IPS-15b (cell line): ENCODE measurements around the gene MEIS2.

ENCODE experiments used
- H3K27me3 ChIP-seq: one replicate; pipeline ENCODE4 v1.6.1; 2013; ENCODE audit warnings: low read length; ENCODE audit not compliant: control insufficient read depth, insufficient read depth
- H3K36me3 ChIP-seq: one replicate; pipeline ENCODE4 v1.6.1; 2013; ENCODE audit warnings: low read length; ENCODE audit not compliant: control insufficient read depth, insufficient read depth
- H3K4me1 ChIP-seq: one replicate; pipeline ENCODE4 v1.6.1; 2013; ENCODE audit warnings: mild to moderate bottlenecking, low read length; ENCODE audit not compliant: control insufficient read depth, insufficient read depth
- H3K4me3 ChIP-seq: one replicate; pipeline ENCODE4 v1.5.1; 2013; ENCODE audit warnings: low read depth, low read length
- H3K9ac ChIP-seq: one replicate; pipeline ENCODE4 v1.6.1; 2013; ENCODE audit warnings: low read depth, mild to moderate bottlenecking, low read length
- H3K9me3 ChIP-seq: one replicate; pipeline ENCODE4 v1.6.1; 2013; ENCODE audit warnings: mild to moderate bottlenecking, low read length; ENCODE audit not compliant: control insufficient read depth, insufficient read depth

The MEIS2 gene

DNA sequence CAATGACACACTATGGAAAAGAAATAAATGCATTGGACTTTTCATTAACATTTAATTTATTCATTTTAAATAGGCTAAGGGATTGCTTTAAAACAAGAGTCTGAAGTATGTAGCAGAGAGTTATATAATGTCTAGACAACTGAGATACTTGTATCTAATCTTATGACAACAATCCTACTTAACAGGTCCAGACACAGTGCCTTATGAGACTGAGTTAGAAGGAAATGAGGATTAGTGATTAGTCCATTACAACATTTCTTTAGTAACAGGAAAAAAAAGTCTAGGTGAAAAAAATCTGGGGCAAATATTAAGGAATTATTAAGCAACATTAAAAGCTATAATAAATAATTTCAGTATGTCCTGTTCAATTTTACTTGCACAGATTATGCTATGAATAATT lies 140.6 kb downstream of the MEIS2 start:
- H3K36me3 ChIP-seq, result no peaks in the 10 kb centered on the region
- no peaks in the 10 kb centered on the region for H3K4me1 ChIP-seq
- no peak overlapping the region for H3K4me3 ChIP-seq

DNA sequence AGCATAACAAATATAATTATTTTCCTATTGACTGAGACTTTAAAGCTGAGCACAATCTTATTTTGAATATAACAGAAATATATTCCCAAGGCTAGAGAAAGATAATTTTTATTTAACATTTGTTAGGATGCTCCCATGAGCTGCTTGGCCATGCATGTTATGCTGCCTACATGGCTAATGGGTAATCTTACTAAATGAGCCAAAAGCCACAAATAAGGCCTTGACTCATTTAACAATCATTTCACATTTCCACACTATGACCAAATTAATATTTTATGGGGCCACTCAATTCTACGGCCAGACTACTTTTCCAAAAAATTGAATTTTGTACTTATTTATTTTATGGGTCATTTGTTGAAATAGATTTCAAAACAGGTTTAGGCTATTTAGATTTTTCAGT lies 141.7 kb downstream of the MEIS2 start:
- Histone ChIP-seq H3K36me3 (no peaks in the 10 kb centered on the region), H3K27me3 (no peaks in the 10 kb centered on the region), H3K9ac (no peak overlapping the region), H3K4me3 (no peak overlapping the region), H3K9me3 (no peaks in the 10 kb centered on the region), H3K4me1 (no peaks in the 10 kb centered on the region)

More for the DNA sequence above, 140.6 kb downstream of the MEIS2 start:
- H3K9me3 ChIP-seq, result no peaks in the 10 kb centered on the region
- no peak overlapping the region for H3K9ac ChIP-seq
- H3K27me3 ChIP-seq, result no peaks in the 10 kb centered on the region

DNA sequence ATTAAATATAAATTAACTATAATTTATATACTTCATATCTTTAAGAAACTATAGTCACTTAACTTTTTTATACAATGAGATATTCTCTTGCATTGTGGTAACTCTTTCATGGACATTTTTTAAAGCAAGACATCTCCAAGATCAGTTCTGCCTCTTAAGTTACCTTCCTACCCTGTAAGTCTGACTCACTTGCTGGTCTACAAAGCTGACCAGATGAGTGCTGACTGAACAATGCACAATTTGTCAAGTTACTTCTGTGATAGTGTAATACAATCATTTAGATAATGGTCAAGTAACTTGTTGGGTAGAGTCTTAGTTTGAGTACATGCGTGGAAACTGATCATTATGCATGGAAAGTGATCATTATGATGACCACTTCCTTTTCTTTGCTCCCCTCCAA lies 145.9 kb downstream of the MEIS2 start:
- Histone ChIP-seq H3K9ac (no peak overlapping the region), H3K9me3 (no peaks in the 10 kb centered on the region), H3K27me3 (no peaks in the 10 kb centered on the region), H3K36me3 (no peaks in the 10 kb centered on the region), H3K4me3 (no peak overlapping the region), H3K4me1 (no peaks in the 10 kb centered on the region)

DNA sequence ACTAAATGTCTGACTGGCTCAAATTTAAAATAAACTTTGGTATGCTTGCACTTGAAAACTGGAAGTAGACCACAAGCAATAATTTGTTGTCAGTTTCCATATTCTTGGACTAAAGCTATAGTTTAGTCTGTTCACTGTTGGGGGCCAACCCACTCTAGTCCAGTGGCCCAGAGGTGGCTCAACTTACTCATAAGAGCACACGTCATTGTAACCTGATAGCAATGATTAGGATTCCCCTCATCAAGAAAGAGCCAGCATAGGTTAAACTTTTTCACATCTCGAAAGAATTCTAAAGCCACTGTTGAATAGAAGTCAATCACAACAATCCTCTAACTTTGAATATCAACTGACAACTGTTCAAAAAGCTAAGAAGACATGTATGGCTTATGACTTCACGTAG lies 147.0 kb downstream of the MEIS2 start:
- Histone ChIP-seq H3K36me3 (no peaks in the 10 kb centered on the region), H3K4me1 (no peaks in the 10 kb centered on the region), H3K27me3 (no peaks in the 10 kb centered on the region), H3K9me3 (no peaks in the 10 kb centered on the region), H3K9ac (no peak overlapping the region), H3K4me3 (no peak overlapping the region)

DNA sequence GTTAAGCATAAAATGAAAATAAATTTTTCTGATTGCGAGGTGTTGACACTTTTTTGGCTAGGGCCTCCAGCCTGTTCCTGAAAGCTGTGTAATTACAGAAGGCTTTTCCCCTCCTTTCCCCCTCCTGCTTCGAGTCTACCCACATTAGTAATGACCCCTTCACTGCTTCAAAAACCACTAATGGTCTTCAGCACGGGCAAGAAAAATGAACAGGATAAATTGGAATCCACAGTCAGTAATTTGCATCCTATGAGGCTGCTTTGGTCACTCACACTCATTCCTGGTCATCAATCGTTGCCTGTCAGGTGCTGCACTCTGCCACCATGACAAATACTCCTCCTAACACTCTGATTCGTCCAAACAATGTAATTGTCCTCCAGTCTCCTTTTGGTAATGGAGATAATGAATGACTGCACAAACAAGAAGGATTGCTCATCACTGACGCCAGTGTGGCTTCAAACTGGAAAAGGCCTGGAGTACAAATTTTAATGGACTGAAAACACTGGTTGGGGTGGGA lies 148.6 kb downstream of the MEIS2 start:
- Histone ChIP-seq H3K27me3 (no peaks in the 10 kb centered on the region), H3K9ac (no peak overlapping the region), H3K4me1 (no peaks in the 10 kb centered on the region), H3K4me3 (no peak overlapping the region), H3K36me3 (no peaks in the 10 kb centered on the region), H3K9me3 (no peaks in the 10 kb centered on the region)

DNA sequence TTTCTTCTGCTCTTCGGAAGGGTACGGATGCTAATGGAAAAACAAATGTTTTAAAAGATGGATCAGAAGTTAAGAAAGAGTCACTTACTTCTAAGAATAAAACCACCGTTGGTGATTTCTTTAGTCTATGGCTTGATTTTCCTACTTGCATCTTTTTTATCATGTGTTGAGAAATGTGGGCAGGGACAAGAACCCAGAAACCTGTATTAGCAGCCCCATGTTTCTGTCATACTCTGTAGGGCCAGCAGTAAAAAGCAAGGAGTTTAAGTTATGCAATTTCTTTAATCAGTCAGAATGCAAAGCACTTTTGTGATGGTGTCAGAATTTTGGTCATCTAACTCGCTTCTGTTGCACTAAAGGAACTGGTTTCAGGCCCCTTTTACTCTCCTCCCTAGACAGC lies 150.0 kb downstream of the MEIS2 start:
- no peaks in the 10 kb centered on the region for H3K36me3 ChIP-seq
- H3K9me3 ChIP-seq, result no peaks in the 10 kb centered on the region
- H3K4me1 ChIP-seq, result peaks cover 1% of the 10 kb centered on the region
- no peaks in the 10 kb centered on the region for H3K27me3 ChIP-seq
- no peak overlapping the region for H3K9ac ChIP-seq
- no peak overlapping the region for H3K4me3 ChIP-seq

DNA sequence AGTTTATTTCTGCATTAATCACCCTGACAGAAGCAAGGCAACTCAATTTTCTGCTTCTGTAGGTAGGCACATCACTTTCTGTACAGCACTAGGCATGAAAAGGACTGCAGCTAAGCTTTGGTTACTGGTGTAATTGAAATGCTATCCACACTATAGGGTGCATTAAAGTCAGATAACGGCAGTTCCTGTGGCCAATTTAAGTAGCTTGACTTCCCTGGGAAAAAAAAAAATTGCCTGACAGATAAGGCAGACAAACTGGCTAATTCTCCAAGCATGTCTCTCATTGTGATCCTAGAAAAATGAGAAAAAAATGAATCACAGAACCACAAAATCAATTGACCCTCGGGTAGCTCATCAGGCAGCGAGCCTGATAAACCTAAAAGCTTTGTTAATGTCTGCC lies 151.4 kb downstream of the MEIS2 start:
- H3K9me3 ChIP-seq, result no peaks in the 10 kb centered on the region
- H3K4me3 ChIP-seq, result no peak overlapping the region
- H3K4me1 ChIP-seq, result peaks cover 8% of the 10 kb centered on the region
- H3K27me3 ChIP-seq, result no peaks in the 10 kb centered on the region
- H3K9ac ChIP-seq, result no peak overlapping the region
- H3K36me3 ChIP-seq, result no peaks in the 10 kb centered on the region

DNA sequence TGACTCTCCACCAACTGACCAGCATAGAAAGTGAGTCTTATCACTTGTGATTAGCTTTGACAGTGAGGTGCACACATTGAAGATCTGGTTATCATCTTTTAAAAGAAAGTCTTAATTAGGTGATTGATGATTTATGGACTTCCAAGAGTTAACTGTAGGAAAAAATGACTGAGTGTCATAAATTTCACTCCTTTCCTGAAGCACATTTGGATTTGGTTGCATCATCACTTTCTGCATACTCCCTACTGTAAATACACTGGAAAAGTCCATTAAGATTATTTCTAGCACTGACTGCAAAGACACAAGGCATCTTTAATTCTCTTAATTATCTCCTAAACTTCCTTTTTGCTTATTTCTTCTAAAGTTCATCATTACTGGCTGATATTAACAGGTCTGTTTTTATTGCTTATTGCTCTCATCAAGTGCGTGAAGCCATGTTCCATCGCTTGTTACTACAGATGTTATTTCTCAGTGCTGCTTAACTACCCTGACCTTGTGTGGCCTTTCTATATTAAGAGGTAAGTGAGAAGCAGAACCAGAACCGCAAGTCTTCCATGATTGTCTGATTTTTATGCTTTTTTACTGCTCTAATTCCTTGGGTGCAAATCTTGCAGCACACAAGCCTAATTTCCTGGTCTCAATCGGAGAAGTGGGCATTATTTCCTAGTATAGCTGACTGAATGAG lies 153.2 kb downstream of the MEIS2 start:
- no peaks in the 10 kb centered on the region for H3K9me3 ChIP-seq

DNA sequence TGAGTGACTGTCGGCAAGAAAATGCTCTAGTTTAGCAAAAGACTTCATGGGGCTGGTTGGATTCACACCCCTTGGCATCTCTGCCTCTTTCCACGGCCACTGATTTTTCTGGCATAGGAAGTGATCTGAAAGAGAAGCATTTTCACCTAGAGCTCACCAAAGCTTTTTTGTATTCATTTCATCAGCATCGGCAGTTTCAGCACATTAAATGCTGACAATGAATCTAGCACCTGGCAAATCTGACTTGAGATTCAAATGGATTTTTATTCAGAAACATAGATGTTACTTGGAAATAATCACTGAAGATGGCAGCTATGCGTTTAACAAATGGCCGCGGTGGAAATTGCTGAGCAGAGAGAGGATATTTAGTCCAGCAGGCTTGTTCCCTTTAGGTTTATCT lies 155.9 kb downstream of the MEIS2 start:
- Histone ChIP-seq H3K9ac (no peak overlapping the region), H3K4me1 (peaks cover 20% of the 10 kb centered on the region), H3K4me3 (no peak overlapping the region), H3K9me3 (no peaks in the 10 kb centered on the region), H3K27me3 (no peaks in the 10 kb centered on the region), H3K36me3 (no peaks in the 10 kb centered on the region)

More for the DNA sequence above, 153.2 kb downstream of the MEIS2 start:
- peaks cover 17% of the 10 kb centered on the region for H3K4me1 ChIP-seq
- H3K4me3 ChIP-seq, result no peak overlapping the region
- H3K9ac ChIP-seq, result no peak overlapping the region
- H3K27me3 ChIP-seq, result no peaks in the 10 kb centered on the region
- no peaks in the 10 kb centered on the region for H3K36me3 ChIP-seq

DNA sequence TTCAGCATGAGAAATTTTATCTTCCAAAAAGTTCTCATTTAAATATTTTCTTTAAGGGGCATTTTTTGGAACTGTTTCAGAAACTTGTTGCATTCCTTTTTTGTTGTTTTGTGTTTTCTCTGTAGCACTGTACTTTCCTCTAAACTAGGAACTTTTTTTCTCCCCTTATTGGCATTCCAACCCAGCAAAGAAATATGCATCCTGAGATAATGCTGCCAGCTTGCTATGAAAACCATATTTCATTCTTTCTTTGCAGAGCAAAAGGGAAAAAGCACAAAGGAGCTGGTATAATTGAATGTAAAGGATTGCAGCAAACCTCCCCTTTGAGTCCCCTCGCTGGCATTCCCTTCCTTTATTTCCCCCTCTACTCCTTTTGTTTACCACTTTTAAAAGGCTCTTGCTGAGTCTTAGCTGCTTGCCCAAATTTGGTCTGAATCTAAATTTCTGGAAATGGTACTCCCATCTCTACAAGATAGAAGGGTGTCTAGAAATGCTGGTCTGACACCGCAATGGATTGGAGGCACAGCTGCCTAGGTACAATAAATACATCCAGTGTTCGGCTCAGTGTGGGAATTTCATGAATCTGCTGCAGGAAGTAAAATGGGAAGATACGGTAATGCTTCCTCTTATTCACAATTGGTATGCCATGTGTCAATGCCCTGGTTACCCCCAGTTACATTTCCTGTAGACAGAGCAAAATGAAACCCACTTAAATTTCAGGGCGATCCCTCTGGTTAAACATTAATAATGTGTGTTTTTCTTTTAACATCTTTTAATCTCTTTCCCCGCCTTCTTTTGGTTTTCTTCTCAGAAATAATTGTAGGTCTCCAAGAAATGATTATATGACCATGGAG lies 156.6 kb downstream of the MEIS2 start:
- no peak overlapping the region for H3K9ac ChIP-seq

DNA sequence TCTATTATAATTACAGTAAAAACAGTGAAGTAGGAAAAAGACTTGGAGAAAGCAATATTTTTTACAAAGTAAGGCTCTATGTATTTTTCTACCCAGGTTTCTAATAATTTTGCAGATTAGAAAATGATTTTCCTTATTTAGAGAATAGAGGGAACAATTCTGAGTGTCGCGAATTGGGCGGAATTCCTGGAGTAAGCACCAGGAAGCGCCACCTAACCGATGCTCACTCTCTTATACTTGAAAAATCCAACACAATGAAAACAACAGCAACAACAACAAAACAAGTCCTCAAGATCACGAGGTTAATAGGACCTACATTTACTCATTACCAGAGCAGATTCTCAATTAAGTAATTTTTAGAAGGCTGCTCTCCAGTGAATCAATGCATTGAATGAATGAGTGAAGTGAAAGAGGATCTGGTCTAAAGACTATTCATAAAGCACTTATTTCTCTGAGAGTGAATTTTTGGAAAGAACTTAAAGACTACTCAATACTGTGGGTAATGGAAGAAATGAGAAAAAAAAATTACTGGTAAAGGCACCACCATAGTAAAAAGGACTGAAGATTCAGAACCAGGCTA lies 158.0 kb downstream of the MEIS2 start:
- Histone ChIP-seq H3K4me1 (peaks cover 20% of the 10 kb centered on the region), H3K9ac (no peak overlapping the region), H3K27me3 (no peaks in the 10 kb centered on the region), H3K36me3 (no peaks in the 10 kb centered on the region), H3K9me3 (no peaks in the 10 kb centered on the region), H3K4me3 (no peak overlapping the region)

More for the DNA sequence above, 156.6 kb downstream of the MEIS2 start:
- Histone ChIP-seq H3K4me1 (peaks cover 20% of the 10 kb centered on the region), H3K4me3 (no peak overlapping the region), H3K36me3 (no peaks in the 10 kb centered on the region), H3K9me3 (no peaks in the 10 kb centered on the region), H3K27me3 (no peaks in the 10 kb centered on the region)
